ENCODE data around the gene ANKRD40.

The ANKRD40 gene

GRCh38 chr17:50645748-50646682 is 61.7 kb downstream of the ANKRD40 start:
- DNase-seq (ENCODE audit: low spot score) = no peak
